DMS 273 treated with DMSO at 0.1 percent for 48 hours (cell line): Measurements from ENCODE around the gene NALCN.

Experiments used
- DNase-seq: peaks from one replicate; lab custom pipeline; 2025; lab: John Stamatoyannopoulos, UW

The NALCN gene

GRCh38 chr13:101025519-101025918 lies 390.8 kb downstream of the NALCN start:
- no peak for DNase-seq

- no peak for DNase-seq
These were observed 397.2 kb downstream of the NALCN start for GRCh38 chr13:101019126-101019525.

GRCh38 chr13:101018720-101019119 lies 397.6 kb downstream of the NALCN start:
- DNase-seq = no peak

GRCh38 chr13:101017123-101017872 lies 399.0 kb downstream of the NALCN start:
- DNase-seq = no peak

- DNase-seq = no peak
These were observed 399.8 kb downstream of the NALCN start for GRCh38 chr13:101016475-101016874.

GRCh38 chr13:101013245-101013644 lies 403.1 kb downstream of the NALCN start:
- DNase-seq = no peak

GRCh38 chr13:101010100-101010499 lies 406.2 kb downstream of the NALCN start:
- DNase-seq = no peak

GRCh38 chr13:101007245-101007644 lies 409.1 kb downstream of the NALCN start:
- DNase-seq = no peak
